WTC11 (cell line): Measurements from ENCODE around the gene COX4I1. TPM values are rescaled to one million over a fixed set of nuclear protein-coding genes. Genes with fewer than 3 reads are reported as not detected.

Source experiments
- ATAC-seq: fragments of 200-7000 bp; cut with Tn5 transposase; 2 replicates; pipeline ENCODE4 v1.10.0; 2021; ENCODE audit warnings: mild to moderate bottlenecking, moderate library complexity
- CTCF ChIA-PET: fragments of 300-600 bp; sonication (Branson Sonifier 250); formaldehyde crosslinking; loops from one replicate; lab custom pipeline; 2021; ENCODE audit warnings: antibody characterized with exemption; lab: Charles Lee
- POLR2A ChIA-PET: fragments of 350-600 bp; sonication (Branson Sonifier 250); formaldehyde crosslinking; loops from one replicate; lab custom pipeline; 2021; ENCODE audit warnings: antibody characterized with exemption; lab: Charles Lee
- DNase-seq: peaks from one replicate; pipeline ENCODE4 v3.0.0; 2021; ENCODE audit warnings: low spot score
- H3K27ac Mint-ChIP-seq: 2 replicates; pipeline ENCODE4 v1.8.0; 2021; ENCODE audit warnings: mixed read lengths
- H3K27me3 Mint-ChIP-seq: 2 replicates; pipeline ENCODE4 v1.8.0; 2021; ENCODE audit warnings: low read depth, mild to moderate bottlenecking, moderate library complexity, mixed read lengths
- H3K36me3 Mint-ChIP-seq: 2 replicates; pipeline ENCODE4 v1.8.0; 2021; ENCODE audit warnings: mixed read lengths
- H3K4me1 Mint-ChIP-seq: 2 replicates; pipeline ENCODE4 v1.8.0; 2022; ENCODE audit warnings: mixed read lengths
- H3K4me3 Mint-ChIP-seq: 2 replicates; pipeline ENCODE4 v1.8.0; 2021; ENCODE audit warnings: mild to moderate bottlenecking, moderate library complexity, mixed read lengths
- H3K9me3 Mint-ChIP-seq: 2 replicates; pipeline ENCODE4 v1.8.0; 2021; ENCODE audit warnings: mixed read lengths
- CBFB ChIP-seq: sonication (generic); formaldehyde crosslinking; IDR thresholded peaks from 2 replicates; pipeline ENCODE4 v1.8.1; 2022; ENCODE audit warnings: mild to moderate bottlenecking, low read depth, missing genetic modification reagents
- CREB1 ChIP-seq: sonication (generic); formaldehyde crosslinking; IDR thresholded peaks from 2 replicates; pipeline ENCODE4 v1.8.0; 2023; ENCODE audit warnings: mild to moderate bottlenecking, missing genetic modification reagents
- E2F1 ChIP-seq: sonication (generic); formaldehyde crosslinking; IDR thresholded peaks from 2 replicates; pipeline ENCODE4 v1.8.0; 2022; ENCODE audit warnings: mild to moderate bottlenecking, missing genetic modification reagents
- ESRRA ChIP-seq: sonication (generic); formaldehyde crosslinking; IDR thresholded peaks from 2 replicates; pipeline ENCODE4 v1.8.1; 2022; ENCODE audit warnings: mild to moderate bottlenecking, missing genetic modification reagents, borderline replicate concordance
- FOXJ3 ChIP-seq: sonication (generic); formaldehyde crosslinking; IDR thresholded peaks from 2 replicates; pipeline ENCODE4 v1.9.0; 2021; ENCODE audit warnings: missing genetic modification reagents, mild to moderate bottlenecking, borderline replicate concordance
- FOXK1 ChIP-seq: sonication (generic); formaldehyde crosslinking; IDR thresholded peaks from 2 replicates; pipeline ENCODE4 v1.8.0; 2022; ENCODE audit warnings: mild to moderate bottlenecking, moderate library complexity, missing genetic modification reagents
- IRF1 ChIP-seq: sonication (generic); formaldehyde crosslinking; IDR thresholded peaks from 2 replicates; pipeline ENCODE4 v1.8.0; 2023; ENCODE audit warnings: missing genetic modification reagents
- IRF2 ChIP-seq: sonication (generic); formaldehyde crosslinking; IDR thresholded peaks from 2 replicates; pipeline ENCODE4 v1.8.0; 2022; ENCODE audit warnings: low read depth, missing genetic modification reagents, borderline replicate concordance
- MAX ChIP-seq: sonication (generic); formaldehyde crosslinking; IDR thresholded peaks from 2 replicates; pipeline ENCODE4 v1.8.0; 2022; ENCODE audit warnings: mild to moderate bottlenecking, missing genetic modification reagents
- PRRX2 ChIP-seq: fragments of 250-450 bp; sonication (Bioruptor Pico); IDR thresholded peaks from 2 replicates; pipeline ENCODE4 v1.8.0; 2021; ENCODE audit warnings: mild to moderate bottlenecking
- ZNF396 ChIP-seq: fragments of 250-450 bp; sonication (Bioruptor Pico); IDR thresholded peaks from 2 replicates; pipeline ENCODE4 v1.8.0; 2021; ENCODE audit warnings: mild to moderate bottlenecking, moderate library complexity, borderline replicate concordance
- ZNF423 ChIP-seq: fragments of 250-450 bp; sonication (Bioruptor Pico); IDR thresholded peaks from 2 replicates; pipeline ENCODE4 v2.1.2; 2022; ENCODE audit warnings: mild to moderate bottlenecking, moderate library complexity
- ZNF671 ChIP-seq: fragments of 250-450 bp; sonication (Bioruptor Pico); IDR thresholded peaks from 2 replicates; pipeline ENCODE4 v1.8.0; 2021; ENCODE audit warnings: mild to moderate bottlenecking
- total RNA-seq: library from RNA; stranded (reverse); gene quantifications from 3 replicates; pipeline ENCODE4 v1.2.3, GENCODE V29; 2021
- TF ChIP-seq, protein P1 (sequence below): sonication (generic); formaldehyde crosslinking; IDR thresholded peaks from 2 replicates; pipeline ENCODE4 v1.8.1; 2023; ENCODE audit warnings: mild to moderate bottlenecking, missing genetic modification reagents, moderate library complexity
- TF ChIP-seq, protein P2 (sequence below): sonication (generic); formaldehyde crosslinking; conservative IDR thresholded peaks from 2 replicates; pipeline ENCODE4 v1.8.1; 2023; ENCODE audit warnings: mild to moderate bottlenecking, low read depth, missing genetic modification reagents, moderate library complexity
- TF ChIP-seq, protein P3 (sequence below): fragments of 250-450 bp; sonication (Bioruptor Pico); IDR thresholded peaks from 2 replicates; pipeline ENCODE4 v1.9.0; 2021; ENCODE audit warnings: mild to moderate bottlenecking

Gene COX4I1
- total RNA-seq, 1 experiment from 2014 or later: 618 TPM

GRCh38 chr16:85812031-85812807, 12.7 kb downstream of the COX4I1 start:
- no peak for DNase-seq
- Mint-ChIP-seq H3K9me3 (no peaks in the 10 kb centered on the region; the same call in 1 of the 2 replicates), H3K4me3 (no peak overlapping the region), H3K27ac (no peak overlapping the region), H3K4me1 (peaks cover 5% of the 10 kb centered on the region; the same call in 1 of the 2 replicates), H3K36me3 (no peaks in the 10 kb centered on the region), H3K27me3 (no peaks in the 10 kb centered on the region; the same call in 1 of the 2 replicates)
- CTCF ChIA-PET: interaction anchor here (1.1 to 1.8 kb wide), 5 partner anchors 7 to 207 kb away, joined by 4 to 10 read pairs (median 4); no protein-coding TSS in a partner anchor
- peak; percentile 28 for ATAC-seq
- no peak for TF ChIP-seq MAX (CRISPR knock-in tag)
- no peak for TF ChIP-seq FOXK1
- TF ChIP-seq ZNF671 (CRISPR knock-in tag): no peak
- no peak for TF ChIP-seq PRRX2 (CRISPR knock-in tag)
- TF ChIP-seq ZNF396 (CRISPR knock-in tag): no peak
- POLR2A ChIA-PET: no interaction called here

DNA sequence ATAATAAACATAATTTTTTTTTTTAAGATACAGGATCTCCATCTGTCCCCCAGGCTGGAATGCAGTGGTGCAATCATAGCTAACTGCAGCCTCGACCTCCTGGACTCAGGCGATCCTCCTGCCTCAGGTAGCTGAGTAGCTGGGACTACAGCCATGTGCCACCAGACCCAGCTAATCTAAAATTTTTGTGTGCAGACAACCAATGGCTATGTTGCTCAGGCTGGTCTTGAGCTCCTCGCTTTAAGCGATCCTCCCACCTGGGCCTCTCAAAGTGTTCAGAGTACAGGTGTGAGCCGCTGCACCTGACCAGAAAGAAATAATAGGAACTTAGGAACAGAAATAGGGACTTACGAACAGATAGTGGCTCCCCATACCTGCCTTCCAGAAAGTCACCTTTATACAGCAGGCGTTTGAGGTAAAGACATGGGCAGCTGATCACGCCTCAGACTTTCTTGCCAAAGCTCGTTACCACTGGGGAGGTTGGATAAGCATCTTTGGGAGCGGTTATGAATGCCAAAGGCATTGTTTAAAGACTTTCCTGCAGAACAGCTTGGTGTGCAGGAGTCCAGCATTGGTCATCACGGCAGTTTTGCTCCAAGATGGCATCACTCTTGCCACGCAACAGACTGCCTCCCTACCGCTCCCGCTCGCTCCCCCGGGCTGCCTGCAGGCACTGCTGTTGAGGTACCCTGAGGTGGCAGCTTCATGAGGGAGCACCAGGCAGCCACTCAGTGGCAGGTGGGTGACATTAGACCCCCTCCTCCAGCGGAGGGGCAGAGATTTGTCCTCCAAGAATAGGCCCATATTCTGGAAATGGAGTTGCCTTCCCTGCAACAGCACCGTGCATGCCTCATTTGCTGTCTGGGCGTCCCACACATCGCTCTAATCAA, 13.6 kb downstream of the COX4I1 start:
- Mint-ChIP-seq H3K36me3 (no peaks in the 10 kb centered on the region), H3K4me3 (no peak overlapping the region)
- TF ChIP-seq IRF1 (CRISPR knock-in tag): no peak
- TF ChIP-seq FOXJ3 (CRISPR knock-in tag): no peak
- TF ChIP-seq ZNF396 (CRISPR knock-in tag): no peak
- TF ChIP-seq CBFB: no peak
- TF ChIP-seq IRF2 (CRISPR knock-in tag): no peak
- TF ChIP-seq, protein P1, sequence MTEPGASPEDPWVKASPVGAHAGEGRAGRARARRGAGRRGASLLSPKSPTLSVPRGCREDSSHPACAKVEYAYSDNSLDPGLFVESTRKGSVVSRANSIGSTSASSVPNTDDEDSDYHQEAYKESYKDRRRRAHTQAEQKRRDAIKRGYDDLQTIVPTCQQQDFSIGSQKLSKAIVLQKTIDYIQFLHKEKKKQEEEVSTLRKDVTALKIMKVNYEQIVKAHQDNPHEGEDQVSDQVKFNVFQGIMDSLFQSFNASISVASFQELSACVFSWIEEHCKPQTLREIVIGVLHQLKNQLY (CRISPR knock-in tag): no peak
- no peak for TF ChIP-seq ESRRA (CRISPR knock-in tag)
- TF ChIP-seq E2F1 (CRISPR knock-in tag): no peak
- TF ChIP-seq, protein P2, sequence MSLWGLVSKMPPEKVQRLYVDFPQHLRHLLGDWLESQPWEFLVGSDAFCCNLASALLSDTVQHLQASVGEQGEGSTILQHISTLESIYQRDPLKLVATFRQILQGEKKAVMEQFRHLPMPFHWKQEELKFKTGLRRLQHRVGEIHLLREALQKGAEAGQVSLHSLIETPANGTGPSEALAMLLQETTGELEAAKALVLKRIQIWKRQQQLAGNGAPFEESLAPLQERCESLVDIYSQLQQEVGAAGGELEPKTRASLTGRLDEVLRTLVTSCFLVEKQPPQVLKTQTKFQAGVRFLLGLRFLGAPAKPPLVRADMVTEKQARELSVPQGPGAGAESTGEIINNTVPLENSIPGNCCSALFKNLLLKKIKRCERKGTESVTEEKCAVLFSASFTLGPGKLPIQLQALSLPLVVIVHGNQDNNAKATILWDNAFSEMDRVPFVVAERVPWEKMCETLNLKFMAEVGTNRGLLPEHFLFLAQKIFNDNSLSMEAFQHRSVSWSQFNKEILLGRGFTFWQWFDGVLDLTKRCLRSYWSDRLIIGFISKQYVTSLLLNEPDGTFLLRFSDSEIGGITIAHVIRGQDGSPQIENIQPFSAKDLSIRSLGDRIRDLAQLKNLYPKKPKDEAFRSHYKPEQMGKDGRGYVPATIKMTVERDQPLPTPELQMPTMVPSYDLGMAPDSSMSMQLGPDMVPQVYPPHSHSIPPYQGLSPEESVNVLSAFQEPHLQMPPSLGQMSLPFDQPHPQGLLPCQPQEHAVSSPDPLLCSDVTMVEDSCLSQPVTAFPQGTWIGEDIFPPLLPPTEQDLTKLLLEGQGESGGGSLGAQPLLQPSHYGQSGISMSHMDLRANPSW (CRISPR knock-in tag): no peak
- TF ChIP-seq, protein P3, sequence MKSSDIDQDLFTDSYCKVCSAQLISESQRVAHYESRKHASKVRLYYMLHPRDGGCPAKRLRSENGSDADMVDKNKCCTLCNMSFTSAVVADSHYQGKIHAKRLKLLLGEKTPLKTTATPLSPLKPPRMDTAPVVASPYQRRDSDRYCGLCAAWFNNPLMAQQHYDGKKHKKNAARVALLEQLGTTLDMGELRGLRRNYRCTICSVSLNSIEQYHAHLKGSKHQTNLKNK: no peak
- TF ChIP-seq ZNF423 (CRISPR knock-in tag): no peak
- no peak for TF ChIP-seq CREB1
- TF ChIP-seq, all 79 proteins: peak for 0
- ChIA-PET CTCF (interaction anchor here (0.6 to 1.8 kb wide), 5 partner anchors 8 to 206 kb away, joined by 4 to 10 read pairs (median 4); no protein-coding TSS in a partner anchor), POLR2A (no interaction called here)
- H3K4me1 Mint-ChIP-seq: peaks cover 5% of the 10 kb centered on the region; the same call in 1 of the 2 replicates
- no peak overlapping the region for H3K27ac Mint-ChIP-seq
- no peak for ATAC-seq
- no peaks in the 10 kb centered on the region; the same call in 1 of the 2 replicates for H3K27me3 Mint-ChIP-seq
- no peak for DNase-seq
- no peaks in the 10 kb centered on the region; the same call in 1 of the 2 replicates for H3K9me3 Mint-ChIP-seq
